MM.1S (cell line): ENCODE measurements around the gene RABGAP1L.
A peak's percentile ranks its signal among the peaks of the same experiment; 100 is the strongest.

ENCODE experiments used
- DNase-seq: peaks from one replicate; pipeline ENCODE4 v3.0.0-alpha.2; 2015
- H2AFZ ChIP-seq: fragments of 300-600 bp; sonication (generic); 2 replicates; pipeline ENCODE4 v1.6.0; 2016; ENCODE audit warnings: antibody characterized with exemption, low read length
- H3F3A ChIP-seq: fragments of 300-600 bp; sonication (generic); 2 replicates; pipeline ENCODE4 v1.6.1; 2016; ENCODE audit warnings: mild to moderate bottlenecking, antibody characterized with exemption, low read length, moderate library complexity, mixed read lengths; ENCODE audit not compliant: insufficient read depth
- H3K27ac ChIP-seq: fragments of 300-600 bp; sonication (generic); 2 replicates; pipeline ENCODE4 v1.5.1; 2016; ENCODE audit warnings: mild to moderate bottlenecking, low read length
- H3K27me3 ChIP-seq: fragments of 300-600 bp; sonication (generic); replicated peaks from 2 replicates; pipeline ENCODE4 v1.6.0; 2016; ENCODE audit warnings: low read length; ENCODE audit not compliant: insufficient read depth
- H3K36me3 ChIP-seq: fragments of 300-600 bp; sonication (generic); replicated peaks from 2 replicates; pipeline ENCODE4 v1.6.1; 2016; ENCODE audit warnings: mild to moderate bottlenecking, low read length, mixed read lengths; ENCODE audit not compliant: insufficient read depth
- H3K4me1 ChIP-seq: fragments of 300-600 bp; sonication (generic); 2 replicates; pipeline ENCODE4 v1.6.1; 2016; ENCODE audit warnings: low read length, mixed read lengths
- H3K4me2 ChIP-seq: fragments of 300-600 bp; sonication (generic); 2 replicates; pipeline ENCODE4 v1.6.0; 2016; ENCODE audit warnings: low read depth, low read length
- H3K4me3 ChIP-seq: fragments of 300-600 bp; sonication (generic); 2 replicates; pipeline ENCODE4 v1.5.1; 2016; ENCODE audit warnings: low read length, mixed read lengths
- H3K79me2 ChIP-seq: fragments of 300-600 bp; sonication (generic); 2 replicates; pipeline ENCODE4 v1.6.1; 2016; ENCODE audit warnings: mixed run types, low read length, mixed read lengths
- H3K9ac ChIP-seq: fragments of 300-600 bp; sonication (generic); 2 replicates; pipeline ENCODE4 v1.6.1; 2016; ENCODE audit warnings: low read length, mixed read lengths
- H3K9me2 ChIP-seq: fragments of 300-600 bp; sonication (generic); replicated peaks from 2 replicates; pipeline ENCODE4 v1.6.1; 2016; ENCODE audit warnings: mild to moderate bottlenecking, low read length, mixed read lengths; ENCODE audit not compliant: insufficient read depth
- H3K9me3 ChIP-seq: fragments of 300-600 bp; sonication (generic); replicated peaks from 2 replicates; pipeline ENCODE4 v1.6.1; 2016; ENCODE audit warnings: mild to moderate bottlenecking, low read length, mixed read lengths; ENCODE audit not compliant: insufficient read depth
- H4K20me1 ChIP-seq: fragments of 300-600 bp; sonication (generic); 2 replicates; pipeline ENCODE4 v1.6.1; 2016; ENCODE audit warnings: mild to moderate bottlenecking, low read length, moderate library complexity, mixed read lengths; ENCODE audit not compliant: insufficient read depth
- EZH2 ChIP-seq: fragments of 300-600 bp; sonication (generic); optimal IDR thresholded peaks from 2 replicates; pipeline ENCODE3; 2017; ENCODE audit warnings: low read depth, mild to moderate bottlenecking, antibody characterized with exemption, low read length, mixed read lengths
- EZH2phosphoT487 ChIP-seq: fragments of 300-600 bp; sonication (generic); IDR thresholded peaks from 2 replicates; pipeline ENCODE4 v1.6.1; 2018; ENCODE audit warnings: antibody characterized with exemption, low read length
- TF ChIP-seq, protein P1 (sequence below): fragments of 300-600 bp; sonication (generic); IDR thresholded peaks from 2 replicates; pipeline ENCODE4 v1.5.1; 2016; ENCODE audit warnings: antibody characterized with exemption, low read length, mixed read lengths

RABGAP1L gene

DNA sequence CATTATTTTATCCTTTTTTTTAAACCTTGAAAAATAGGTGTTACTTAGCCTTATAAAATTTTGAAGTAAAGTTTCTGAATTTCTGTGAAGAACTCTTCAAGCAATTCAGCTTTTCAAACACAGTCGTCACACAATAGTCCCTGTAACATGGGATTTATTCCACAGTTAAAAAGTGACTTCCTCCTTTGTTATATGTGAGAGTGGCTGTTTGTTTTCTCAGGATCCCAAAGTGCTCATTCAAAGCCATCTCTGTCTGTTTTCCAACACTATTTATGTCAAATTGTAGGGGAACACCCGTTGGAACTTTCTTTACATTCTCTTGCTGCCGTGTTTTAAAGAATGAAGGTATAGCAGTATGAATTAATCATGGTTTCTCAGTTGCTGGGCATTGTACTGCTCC lies 207.6 kb downstream of the RABGAP1L start:
- peak; percentile 2 for DNase-seq

GRCh38 chr1:174367892-174368291 lies 208.6 kb downstream of the RABGAP1L start:
- Histone ChIP-seq H3K9me2 (no peaks in the 10 kb centered on the region), H3K4me1 (no peaks in the 10 kb centered on the region), H3K27me3 (no peaks in the 10 kb centered on the region), H3K4me3 (no peak overlapping the region), H3K9ac (no peak overlapping the region), H3K4me2 (no peak overlapping the region), H3K36me3 (no peaks in the 10 kb centered on the region), H3K27ac (no peak overlapping the region), H2AFZ (no peak overlapping the region), H3K79me2 (no peaks in the 10 kb centered on the region), H3K9me3 (no peaks in the 10 kb centered on the region; the same call in 1 of the 2 replicates), H4K20me1 (no peaks in the 10 kb centered on the region), H3F3A (no peaks in the 10 kb centered on the region)
- TF ChIP-seq EZH2phosphoT487, result no peak
- TF ChIP-seq EZH2, result no peak
- TF ChIP-seq, protein P1, sequence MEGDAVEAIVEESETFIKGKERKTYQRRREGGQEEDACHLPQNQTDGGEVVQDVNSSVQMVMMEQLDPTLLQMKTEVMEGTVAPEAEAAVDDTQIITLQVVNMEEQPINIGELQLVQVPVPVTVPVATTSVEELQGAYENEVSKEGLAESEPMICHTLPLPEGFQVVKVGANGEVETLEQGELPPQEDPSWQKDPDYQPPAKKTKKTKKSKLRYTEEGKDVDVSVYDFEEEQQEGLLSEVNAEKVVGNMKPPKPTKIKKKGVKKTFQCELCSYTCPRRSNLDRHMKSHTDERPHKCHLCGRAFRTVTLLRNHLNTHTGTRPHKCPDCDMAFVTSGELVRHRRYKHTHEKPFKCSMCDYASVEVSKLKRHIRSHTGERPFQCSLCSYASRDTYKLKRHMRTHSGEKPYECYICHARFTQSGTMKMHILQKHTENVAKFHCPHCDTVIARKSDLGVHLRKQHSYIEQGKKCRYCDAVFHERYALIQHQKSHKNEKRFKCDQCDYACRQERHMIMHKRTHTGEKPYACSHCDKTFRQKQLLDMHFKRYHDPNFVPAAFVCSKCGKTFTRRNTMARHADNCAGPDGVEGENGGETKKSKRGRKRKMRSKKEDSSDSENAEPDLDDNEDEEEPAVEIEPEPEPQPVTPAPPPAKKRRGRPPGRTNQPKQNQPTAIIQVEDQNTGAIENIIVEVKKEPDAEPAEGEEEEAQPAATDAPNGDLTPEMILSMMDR, result no peak
- DNase-seq, result peak; percentile 1

More for the DNA sequence above, 207.6 kb downstream of the RABGAP1L start:
- H3K9me2 ChIP-seq, result no peaks in the 10 kb centered on the region
- H3K4me1 ChIP-seq, result no peaks in the 10 kb centered on the region
- TF ChIP-seq EZH2 (no peak), EZH2phosphoT487 (no peak)
- TF ChIP-seq, protein P1, result no peak
- H3K36me3 ChIP-seq, result no peaks in the 10 kb centered on the region
- H3K4me3 ChIP-seq, result no peak overlapping the region
- no peak overlapping the region for H3K27ac ChIP-seq
- no peaks in the 10 kb centered on the region for H4K20me1 ChIP-seq
- no peaks in the 10 kb centered on the region for H3F3A ChIP-seq
- no peak overlapping the region for H3K9ac ChIP-seq
- H3K4me2 ChIP-seq, result no peak overlapping the region
- H3K27me3 ChIP-seq, result no peaks in the 10 kb centered on the region
- H3K79me2 ChIP-seq, result no peaks in the 10 kb centered on the region
- no peaks in the 10 kb centered on the region; the same call in 1 of the 2 replicates for H3K9me3 ChIP-seq
- H2AFZ ChIP-seq, result no peak overlapping the region

- Histone ChIP-seq H3K9me2 (no peaks in the 10 kb centered on the region), H4K20me1 (no peaks in the 10 kb centered on the region), H3K9ac (no peak overlapping the region), H3K36me3 (no peaks in the 10 kb centered on the region), H2AFZ (no peak overlapping the region), H3K4me3 (no peak overlapping the region), H3K27me3 (no peaks in the 10 kb centered on the region), H3K9me3 (no peaks in the 10 kb centered on the region), H3K4me1 (no peaks in the 10 kb centered on the region), H3K79me2 (no peaks in the 10 kb centered on the region), H3K4me2 (no peak overlapping the region), H3K27ac (no peak overlapping the region), H3F3A (no peaks in the 10 kb centered on the region)
- TF ChIP-seq EZH2phosphoT487 (no peak), EZH2 (no peak)
- TF ChIP-seq, protein P1, result no peak
- DNase-seq, result no peak
These were observed 216.7 kb downstream of the RABGAP1L start for GRCh38 chr1:174376030-174376429.
